HepG2 (cell line): ENCODE measurements around the gene TFDP2.

Source experiments
- HMG20A ChIP-seq: IDR thresholded peaks from 2 replicates; pipeline ENCODE4 v1.6.1; 2016; ENCODE audit warnings: borderline replicate concordance
- JUNB ChIP-seq: sonication (generic); formaldehyde crosslinking; IDR thresholded peaks from 2 replicates; pipeline ENCODE4 v1.8.0; 2022; ENCODE audit warnings: missing genetic modification reagents, mild to moderate bottlenecking, borderline replicate concordance
- MYNN ChIP-seq: sonication (generic); formaldehyde crosslinking; IDR thresholded peaks from 2 replicates; pipeline ENCODE4 v1.4.0; 2020; ENCODE audit warnings: mild to moderate bottlenecking, low read depth, missing genetic modification reagents
- POLR2A ChIP-seq, 2 experiments: IDR thresholded peaks; 2 replicates each; pipeline ENCODE4 v1.6.1; 2011; ENCODE audit warnings: low read depth in 2 of 2, low read length in 2 of 2, mild to moderate bottlenecking in 1 of 2, moderate library complexity in 1 of 2; ENCODE audit not compliant: insufficient read depth in 1 of 2
- ZFP36 ChIP-seq: fragments of 150-350 bp; IDR thresholded peaks from 2 replicates; pipeline ENCODE4 v1.6.1; 2018; ENCODE audit warnings: borderline replicate concordance, low read length, low read depth; ENCODE audit not compliant: partially characterized antibody
- ZNF224 ChIP-seq: sonication (generic); formaldehyde crosslinking; IDR thresholded peaks from 2 replicates; pipeline ENCODE4 v1.5.0; 2020; ENCODE audit warnings: mild to moderate bottlenecking, missing genetic modification reagents
- ZNF550 ChIP-seq: sonication (generic); formaldehyde crosslinking; IDR thresholded peaks from 2 replicates; pipeline ENCODE4 v1.4.0; 2020; ENCODE audit warnings: mild to moderate bottlenecking, missing genetic modification reagents, borderline replicate concordance

DNA sequence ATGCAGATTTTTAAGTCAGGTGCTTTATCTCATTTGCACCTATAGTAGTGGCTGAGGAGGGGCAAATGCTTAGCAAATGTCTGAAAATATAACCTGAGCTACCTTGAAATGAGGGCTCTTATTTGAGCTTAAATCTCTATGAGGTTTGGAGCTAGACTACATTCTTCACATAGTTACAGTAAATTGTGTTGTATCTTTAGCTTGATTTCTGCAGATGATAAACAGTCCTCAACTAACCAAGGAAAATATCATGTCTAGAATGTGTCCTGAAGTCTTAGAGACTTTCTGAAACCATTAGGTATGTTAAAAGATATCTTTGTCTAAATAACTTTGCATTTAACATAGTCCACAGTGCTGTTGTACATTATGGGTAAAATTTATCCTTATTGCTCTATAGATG lies 145.3 kb downstream of the TFDP2 start:
- TF ChIP-seq MYNN (CRISPR knock-in tag) (no peak), ZNF550 (no peak), JUNB (no peak), POLR2A (IDR thresholded peaks at IDR 0.05; ENCODE audit: insufficient read depth in 1 of 2, low read depth in 2 of 2, low read length in 2 of 2) (no peak), ZNF224 (CRISPR knock-in tag) (no peak), HMG20A (CRISPR knock-in tag) (no peak), ZFP36 (no peak)
